KMS-11 (cell line): ENCODE data around the gene KCTD6.

Source experiments
- H2AFZ ChIP-seq: fragments of 200-600 bp; sonication (generic); 2 replicates; pipeline ENCODE4 v1.6.1; 2016; ENCODE audit warnings: antibody characterized with exemption, mixed run types, low read depth
- H3K27ac ChIP-seq: fragments of 200-600 bp; sonication (generic); 2 replicates; pipeline ENCODE4 v1.6.1; 2016; ENCODE audit warnings: mild to moderate bottlenecking, mixed run types
- H3K27me3 ChIP-seq: fragments of 200-600 bp; sonication (generic); 2 replicates; pipeline ENCODE4 v1.6.1; 2017; ENCODE audit warnings: mild to moderate bottlenecking, low read depth, mixed run types, moderate library complexity; ENCODE audit not compliant: insufficient read depth
- H3K36me3 ChIP-seq: fragments of 200-600 bp; sonication (generic); 2 replicates; pipeline ENCODE4 v1.6.1; 2017; ENCODE audit warnings: mild to moderate bottlenecking, mixed run types; ENCODE audit not compliant: insufficient read depth
- H3K4me1 ChIP-seq: fragments of 200-600 bp; sonication (generic); 2 replicates; pipeline ENCODE4 v1.6.1; 2016; ENCODE audit warnings: mild to moderate bottlenecking, low read depth, mixed run types; ENCODE audit not compliant: poor library complexity, severe bottlenecking
- H3K4me2 ChIP-seq: fragments of 200-600 bp; sonication (generic); 2 replicates; pipeline ENCODE4 v1.7.0; 2016; ENCODE audit warnings: mild to moderate bottlenecking, mixed run types
- H3K4me3 ChIP-seq: fragments of 200-600 bp; sonication (generic); IDR thresholded peaks from 2 replicates; pipeline ENCODE4 v1.6.1; 2017; ENCODE audit warnings: low read depth, low read length, mixed read lengths; ENCODE audit not compliant: insufficient read depth
- H3K79me2 ChIP-seq: fragments of 200-600 bp; sonication (generic); 2 replicates; pipeline ENCODE4 v1.6.1; 2016; ENCODE audit warnings: low read depth, mixed run types; ENCODE audit not compliant: insufficient read depth
- H3K9ac ChIP-seq: fragments of 200-600 bp; sonication (generic); 2 replicates; pipeline ENCODE4 v1.6.1; 2016; ENCODE audit warnings: mild to moderate bottlenecking, mixed run types
- H4K20me1 ChIP-seq: fragments of 200-600 bp; sonication (generic); 2 replicates; pipeline ENCODE4 v1.6.1; 2016; ENCODE audit warnings: mild to moderate bottlenecking, mixed run types; ENCODE audit not compliant: insufficient read depth
- TF ChIP-seq, protein P1 (sequence below): fragments of 200-600 bp; sonication (generic); conservative IDR thresholded peaks from 2 replicates; pipeline ENCODE4 v1.6.1; 2017; ENCODE audit warnings: low read depth, mild to moderate bottlenecking, antibody characterized with exemption, low read length, moderate library complexity, mixed read lengths

The KCTD6 gene

DNA sequence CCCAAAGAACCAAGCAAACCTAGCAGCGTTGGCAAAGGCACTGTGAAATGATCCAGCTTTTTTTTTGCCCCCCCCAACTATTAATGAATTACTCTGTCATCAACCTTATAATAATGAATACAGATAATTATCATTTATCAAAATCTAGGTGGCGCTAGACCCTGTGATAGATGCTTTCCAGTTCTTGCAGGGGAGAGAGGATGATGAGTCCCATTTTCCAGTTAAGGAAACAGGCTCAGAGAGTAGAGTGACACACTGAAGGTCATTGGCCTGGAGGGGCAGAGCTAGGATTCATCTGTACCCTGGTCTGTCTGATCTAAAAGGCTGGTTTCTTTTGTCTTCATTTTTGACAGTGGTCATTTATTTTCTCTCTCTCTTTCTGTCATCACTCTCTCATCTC, 40.1 kb downstream of the KCTD6 start:
- H3K36me3 ChIP-seq: no peaks in the 10 kb centered on the region
- H3K79me2 ChIP-seq: no peaks in the 10 kb centered on the region
- no peak overlapping the region for H3K4me3 ChIP-seq
- no peak overlapping the region for H2AFZ ChIP-seq
- TF ChIP-seq, protein P1, sequence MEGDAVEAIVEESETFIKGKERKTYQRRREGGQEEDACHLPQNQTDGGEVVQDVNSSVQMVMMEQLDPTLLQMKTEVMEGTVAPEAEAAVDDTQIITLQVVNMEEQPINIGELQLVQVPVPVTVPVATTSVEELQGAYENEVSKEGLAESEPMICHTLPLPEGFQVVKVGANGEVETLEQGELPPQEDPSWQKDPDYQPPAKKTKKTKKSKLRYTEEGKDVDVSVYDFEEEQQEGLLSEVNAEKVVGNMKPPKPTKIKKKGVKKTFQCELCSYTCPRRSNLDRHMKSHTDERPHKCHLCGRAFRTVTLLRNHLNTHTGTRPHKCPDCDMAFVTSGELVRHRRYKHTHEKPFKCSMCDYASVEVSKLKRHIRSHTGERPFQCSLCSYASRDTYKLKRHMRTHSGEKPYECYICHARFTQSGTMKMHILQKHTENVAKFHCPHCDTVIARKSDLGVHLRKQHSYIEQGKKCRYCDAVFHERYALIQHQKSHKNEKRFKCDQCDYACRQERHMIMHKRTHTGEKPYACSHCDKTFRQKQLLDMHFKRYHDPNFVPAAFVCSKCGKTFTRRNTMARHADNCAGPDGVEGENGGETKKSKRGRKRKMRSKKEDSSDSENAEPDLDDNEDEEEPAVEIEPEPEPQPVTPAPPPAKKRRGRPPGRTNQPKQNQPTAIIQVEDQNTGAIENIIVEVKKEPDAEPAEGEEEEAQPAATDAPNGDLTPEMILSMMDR: no peak; the same call in 1 of the 2 replicates
- H3K4me2 ChIP-seq: no peak overlapping the region
- H3K4me1 ChIP-seq: peaks cover 4% of the 10 kb centered on the region
- no peaks in the 10 kb centered on the region for H4K20me1 ChIP-seq
- no peaks in the 10 kb centered on the region for H3K27me3 ChIP-seq
- H3K9ac ChIP-seq: no peak overlapping the region
- H3K27ac ChIP-seq: no peak overlapping the region

DNA sequence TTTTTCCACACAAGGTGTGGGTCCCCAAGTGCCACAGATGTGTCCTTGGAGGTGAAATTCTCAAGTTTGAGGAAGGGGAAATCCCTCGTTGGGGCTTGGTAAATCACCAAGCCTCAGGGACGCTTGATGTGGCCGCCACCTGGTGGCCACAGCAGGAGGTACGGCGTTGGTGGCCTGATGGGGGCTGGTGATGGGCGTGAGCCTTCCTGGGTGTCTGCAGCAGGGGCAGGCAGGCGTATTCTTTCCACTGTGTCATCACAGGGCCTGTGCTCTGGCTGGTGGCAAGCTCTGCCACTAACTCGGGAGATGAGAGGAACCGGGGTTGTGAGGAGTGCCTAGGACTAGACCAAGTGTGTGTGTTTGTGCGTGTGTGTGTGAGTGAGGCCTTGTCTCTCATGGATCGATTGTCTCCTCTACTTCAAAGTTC, 40.9 kb downstream of the KCTD6 start:
- Histone ChIP-seq H3K4me1 (peaks cover 4% of the 10 kb centered on the region), H3K4me2 (no peak overlapping the region), H3K27ac (no peak overlapping the region), H2AFZ (no peak overlapping the region), H4K20me1 (no peaks in the 10 kb centered on the region), H3K79me2 (no peaks in the 10 kb centered on the region), H3K4me3 (no peak overlapping the region), H3K27me3 (no peaks in the 10 kb centered on the region), H3K36me3 (no peaks in the 10 kb centered on the region), H3K9ac (no peak overlapping the region)
- TF ChIP-seq, protein P1: peak; percentile 82

DNA sequence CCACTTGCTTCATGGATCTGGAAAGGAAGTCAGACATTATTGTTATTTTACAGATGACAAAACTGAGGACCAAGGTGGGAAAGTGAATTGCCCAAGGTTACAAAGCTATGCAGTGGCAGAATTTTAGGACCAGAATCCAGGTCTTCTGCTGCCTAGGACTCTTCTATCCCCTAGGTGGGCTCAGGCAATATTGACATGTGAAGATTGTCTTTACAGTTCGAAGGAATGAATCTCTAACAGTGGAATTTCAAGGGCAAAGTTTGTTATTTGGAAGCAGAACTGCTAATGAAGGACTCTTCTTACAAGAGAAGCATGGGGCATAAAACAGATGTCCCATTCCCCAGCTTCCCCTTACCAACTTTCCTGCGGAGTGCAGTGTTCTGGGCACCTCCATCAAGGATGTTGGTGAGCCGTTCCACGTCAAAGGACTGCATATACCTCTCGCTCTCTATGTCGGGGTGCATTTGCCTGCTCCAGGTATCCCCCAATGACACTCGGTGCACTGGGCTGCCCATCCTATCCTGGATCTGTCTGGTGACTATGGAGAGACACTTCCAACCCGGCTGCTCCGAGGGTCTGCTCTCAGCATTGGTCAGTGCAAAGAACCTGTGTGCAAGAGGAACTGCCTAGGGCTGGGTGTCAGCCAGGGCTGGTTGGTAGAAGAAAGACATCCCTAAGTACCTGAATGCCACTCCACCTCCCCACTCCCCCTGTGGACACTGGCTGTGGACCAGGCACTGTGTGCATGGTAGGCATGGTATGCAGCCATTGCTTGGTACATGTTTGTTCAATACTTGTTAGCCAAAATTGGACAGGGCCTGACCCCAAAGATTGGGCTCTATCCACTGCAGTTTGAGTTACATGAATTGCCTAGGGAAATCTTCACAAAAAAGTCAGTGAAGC, 42.9 kb downstream of the KCTD6 start:
- no peak overlapping the region for H3K9ac ChIP-seq
- no peaks in the 10 kb centered on the region for H3K36me3 ChIP-seq
- TF ChIP-seq, protein P1: no peak
- H4K20me1 ChIP-seq: no peaks in the 10 kb centered on the region
- H3K79me2 ChIP-seq: no peaks in the 10 kb centered on the region
- no peak overlapping the region for H2AFZ ChIP-seq
- no peak overlapping the region for H3K27ac ChIP-seq
- peaks cover 4% of the 10 kb centered on the region for H3K4me1 ChIP-seq
- no peaks in the 10 kb centered on the region for H3K27me3 ChIP-seq
- no peak overlapping the region for H3K4me2 ChIP-seq
- H3K4me3 ChIP-seq: no peak overlapping the region

DNA sequence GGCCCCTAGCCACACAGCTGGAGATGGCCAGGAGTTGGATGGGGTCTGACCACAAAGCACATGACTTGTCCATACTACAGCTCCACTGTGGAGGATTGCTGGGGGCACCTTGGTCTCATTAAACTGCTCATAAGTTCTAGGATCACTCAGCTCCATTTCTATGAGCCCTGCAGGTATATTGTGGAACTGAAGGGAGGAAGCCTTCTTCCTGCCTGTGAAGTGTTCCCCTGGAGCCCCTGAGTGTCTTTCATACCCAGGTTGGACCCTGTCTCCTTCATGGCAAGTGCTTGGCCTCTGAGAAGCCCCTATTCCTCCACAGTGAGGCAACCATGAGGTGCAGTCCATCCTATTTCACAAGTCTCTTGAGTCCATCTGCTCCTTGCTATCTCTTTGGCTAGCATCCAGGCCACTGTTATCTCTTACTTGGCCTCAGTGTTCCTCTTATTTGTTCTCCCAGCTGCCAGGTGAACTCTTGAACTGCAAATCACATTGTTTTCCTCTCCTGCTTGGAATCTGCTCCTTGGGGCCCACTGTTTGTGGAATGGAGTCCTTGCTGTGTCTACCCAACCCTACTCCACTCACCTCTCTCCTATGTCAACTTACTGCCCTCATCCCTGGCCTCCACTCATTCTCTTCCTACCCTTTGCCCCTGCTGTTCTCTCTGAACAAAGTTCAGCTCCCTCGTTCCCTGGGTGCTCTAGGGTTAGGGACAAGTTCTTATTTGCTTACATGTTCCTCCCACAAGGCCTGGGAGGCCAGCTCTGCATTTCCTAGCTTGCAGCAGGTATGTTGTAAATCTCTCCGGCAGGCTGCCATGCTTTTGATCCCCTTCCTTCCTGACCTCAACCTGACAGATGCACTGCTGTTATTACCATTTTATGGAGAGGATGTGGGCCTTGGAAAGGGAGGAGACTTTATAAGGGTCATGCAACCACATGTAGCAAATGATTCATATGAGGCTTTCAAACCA, 43.9 kb downstream of the KCTD6 start:
- H2AFZ ChIP-seq: no peak overlapping the region

More for the DNA sequence above, 43.9 kb downstream of the KCTD6 start:
- no peak overlapping the region for H3K9ac ChIP-seq
- peaks cover 4% of the 10 kb centered on the region for H3K4me1 ChIP-seq
- no peak overlapping the region for H3K27ac ChIP-seq
- no peaks in the 10 kb centered on the region for H4K20me1 ChIP-seq
- TF ChIP-seq, protein P1: no peak
- no peaks in the 10 kb centered on the region for H3K36me3 ChIP-seq
- H3K4me2 ChIP-seq: no peak overlapping the region
- no peaks in the 10 kb centered on the region for H3K27me3 ChIP-seq
- H3K4me3 ChIP-seq: no peak overlapping the region
- no peaks in the 10 kb centered on the region for H3K79me2 ChIP-seq
